Omental fat pad (tissue), 4 donors: ENCODE results near the gene SNX27. TPM values are rescaled to one million over a fixed set of nuclear protein-coding genes. Genes with fewer than 3 reads are reported as not detected.

ENCODE experiments used
- ATAC-seq: fragments of 150-250 bp; one replicate; pipeline ENCODE4 v1.9.1; 2016; ENCODE audit warnings: mild to moderate bottlenecking, moderate library complexity; ENCODE audit not compliant: low FRiP score
- DNase-seq: peaks from one replicate; pipeline ENCODE4 v3.0.0-alpha.2; 2019; ENCODE audit warnings: low spot score
- CTCF ChIP-seq, 3 donors: fragments of 450-650 bp; IDR thresholded peaks; one replicate each; pipeline ENCODE4 v1.5.1; 2016 to 2017; ENCODE audit warnings: antibody characterized with exemption in 3 of 3, mild to moderate bottlenecking in 3 of 3, moderate library complexity in 2 of 3
- total RNA-seq, 4 donors: library from RNA; depleted of rRNA; stranded (reverse); fragments of >200 nt; gene quantifications; one replicate each; pipeline ENCODE4 v1.1.0, GENCODE V29; 2016

The SNX27 gene
- total RNA-seq, 4 donors from 2014 or later, result 21.3 to 41.9 (median 33.6) TPM

GRCh38 chr1:151583796-151584195 is 28.1 kb upstream of the SNX27 start:
- DNase-seq (no peak), ATAC-seq (no peak)
- TF ChIP-seq CTCF (IDR thresholded peaks at IDR 0.05), result no peak

- DNase-seq (no peak), ATAC-seq (no peak)
- TF ChIP-seq CTCF (IDR thresholded peaks at IDR 0.05), result no peak
Observed at GRCh38 chr1:151584278-151584677, 27.6 kb upstream of the SNX27 start.

- ATAC-seq (no peak), DNase-seq (no peak)
- no peak for TF ChIP-seq CTCF (IDR thresholded peaks at IDR 0.05)
Observed at GRCh38 chr1:151584780-151585179, 27.1 kb upstream of the SNX27 start.

GRCh38 chr1:151585622-151586021 is 26.2 kb upstream of the SNX27 start:
- no peak for TF ChIP-seq CTCF (IDR thresholded peaks at IDR 0.05)
- no peak for DNase-seq
- ATAC-seq, result peak; percentile 50

- ATAC-seq, result no peak
- TF ChIP-seq CTCF (IDR thresholded peaks at IDR 0.05), result no peak
- DNase-seq, result no peak
Observed at GRCh38 chr1:151590961-151591360, 20.9 kb upstream of the SNX27 start.

- no peak for DNase-seq
- TF ChIP-seq CTCF (IDR thresholded peaks at IDR 0.05), result no peak
- ATAC-seq, result peak; percentile 23
Observed at GRCh38 chr1:151593730-151594129, 18.1 kb upstream of the SNX27 start.

- ATAC-seq (peak; percentile 78), DNase-seq (peak; percentile 65)
- TF ChIP-seq CTCF (IDR thresholded peaks at IDR 0.05), result peak in 1 of 3 donors; percentile 65
Observed at GRCh38 chr1:151594143-151594625, 17.7 kb upstream of the SNX27 start.
